Mesendoderm (in vitro differentiated cells): Measurements from ENCODE around the gene ATP8A2.

ENCODE experiments used
- DNase-seq: peaks from one replicate; pipeline ENCODE4 v3.0.0; 2013
- H2AK5ac ChIP-seq: 2 replicates; pipeline ENCODE4 v1.6.1; 2013; ENCODE audit warnings: low read length, inconsistent platforms
- H2BK120ac ChIP-seq: 2 replicates; pipeline ENCODE4 v1.6.1; 2013; ENCODE audit warnings: low read depth, mild to moderate bottlenecking, low read length, moderate library complexity, mixed read lengths
- H2BK15ac ChIP-seq: replicated peaks from 2 replicates; pipeline ENCODE4 v1.6.1; 2013; ENCODE audit warnings: low read depth, mild to moderate bottlenecking, moderate library complexity
- H2BK5ac ChIP-seq: 2 replicates; pipeline ENCODE4 v1.6.1; 2013; ENCODE audit warnings: low read length, inconsistent platforms
- H3K18ac ChIP-seq: 2 replicates; pipeline ENCODE4 v1.6.1; 2013; ENCODE audit warnings: mild to moderate bottlenecking, low read length, mixed read lengths
- H3K23ac ChIP-seq: one replicate; pipeline ENCODE4 v1.6.1; 2013; ENCODE audit warnings: low read length
- H3K27ac ChIP-seq: 2 replicates; pipeline ENCODE4 v1.5.1; 2013; ENCODE audit warnings: low read depth, mild to moderate bottlenecking, inconsistent platforms, low read length, moderate library complexity
- H3K27me3 ChIP-seq: 2 replicates; pipeline ENCODE4 v1.6.1; 2013; ENCODE audit warnings: low read length, control low read depth, mild to moderate bottlenecking, inconsistent platforms; ENCODE audit not compliant: insufficient read depth, poor library complexity
- H3K36me3 ChIP-seq: 2 replicates; pipeline ENCODE4 v1.6.1; 2013; ENCODE audit warnings: low read length, inconsistent platforms; ENCODE audit not compliant: control insufficient read depth, insufficient read depth
- H3K4ac ChIP-seq: one replicate; pipeline ENCODE4 v1.6.1; 2013; ENCODE audit warnings: low read depth, mild to moderate bottlenecking, low read length, moderate library complexity
- H3K4me1 ChIP-seq: 2 replicates; pipeline ENCODE4 v1.6.1; 2013; ENCODE audit warnings: low read depth, low read length, inconsistent platforms; ENCODE audit not compliant: control insufficient read depth
- H3K4me2 ChIP-seq: 2 replicates; pipeline ENCODE4 v1.6.1; 2013; ENCODE audit warnings: low read length
- H3K4me3 ChIP-seq: 2 replicates; pipeline ENCODE4 v1.5.1; 2013; ENCODE audit warnings: mild to moderate bottlenecking, low read length
- H3K56ac ChIP-seq: one replicate; pipeline ENCODE4 v1.6.1; 2013; ENCODE audit warnings: low read length
- H3K79me1 ChIP-seq: 2 replicates; pipeline ENCODE4 v1.6.1; 2013; ENCODE audit warnings: low read length, inconsistent platforms
- H3K79me2 ChIP-seq: 2 replicates; pipeline ENCODE4 v1.6.1; 2013; ENCODE audit warnings: mild to moderate bottlenecking, low read length; ENCODE audit not compliant: control insufficient read depth, insufficient read depth
- H3K9ac ChIP-seq: 2 replicates; pipeline ENCODE4 v1.6.1; 2013; ENCODE audit warnings: low read length, inconsistent platforms
- H4K5ac ChIP-seq: one replicate; pipeline ENCODE4 v1.6.1; 2013; ENCODE audit warnings: low read length
- H4K8ac ChIP-seq: one replicate; pipeline ENCODE4 v1.6.1; 2013; ENCODE audit warnings: low read depth, mild to moderate bottlenecking, control low read depth, low read length, moderate library complexity
- WGBS: extraction: QIAGEN DNeasy Blood & Tissue Kit; methylation state at CpG from one replicate; pipeline ENCODE4 v1.1.7; 2013; ENCODE audit warnings: low lambda C conversion rate, missing lambda C conversion rate; ENCODE audit not compliant: insufficient coverage; ENCODE audit errors: extremely low coverage; 5-methylcytosine and 5-hydroxymethylcytosine counted together

Gene ATP8A2

DNA sequence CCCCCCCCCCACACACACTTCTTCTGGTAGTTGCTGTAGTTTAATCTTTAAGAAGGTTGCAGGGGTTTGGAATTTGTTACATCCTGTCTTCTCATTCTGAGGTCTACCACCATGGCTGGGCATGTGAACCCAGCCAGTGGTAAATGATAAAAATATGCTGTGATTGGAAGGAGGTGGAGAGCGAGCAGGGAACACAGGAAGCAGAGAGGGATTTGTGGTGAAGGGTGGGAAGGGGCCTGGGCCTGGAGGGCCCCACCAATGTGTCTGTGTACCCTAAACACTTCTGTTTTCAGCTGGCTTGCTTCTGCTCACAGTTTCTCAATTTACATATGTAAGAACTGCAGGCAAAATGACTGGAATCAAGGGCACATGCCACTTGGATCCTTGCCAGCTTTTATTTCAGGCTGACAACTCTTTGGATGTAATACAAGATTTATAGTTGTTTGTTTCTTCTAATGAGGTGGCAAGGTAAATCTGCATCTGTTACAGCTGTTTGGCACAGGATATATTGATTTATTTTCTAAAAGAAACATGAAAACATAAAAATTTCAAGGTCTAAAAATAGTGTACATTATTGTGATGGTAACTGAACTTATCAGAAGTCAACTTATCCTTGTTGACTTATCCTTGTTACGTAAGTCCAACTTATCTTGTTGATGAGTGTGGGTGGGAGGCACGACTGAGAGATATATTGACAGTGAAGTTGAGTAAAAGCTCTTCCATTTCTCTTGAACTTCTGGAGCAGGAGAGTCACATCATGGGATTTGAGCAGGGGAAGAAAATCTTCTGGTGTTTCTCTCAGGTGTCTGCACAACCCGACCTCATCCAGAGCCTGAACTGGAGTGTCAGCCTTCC is 366.8 kb downstream of the ATP8A2 start:
- Histone ChIP-seq H3K36me3 (no peaks in the 10 kb centered on the region), H2BK5ac (no peak overlapping the region), H3K27me3 (no peaks in the 10 kb centered on the region), H3K18ac (no peak overlapping the region), H3K79me1 (no peaks in the 10 kb centered on the region), H3K4me1 (peaks cover 10% of the 10 kb centered on the region), H3K4me3 (no peak overlapping the region), H2AK5ac (no peak overlapping the region), H4K5ac (no peak overlapping the region), H3K79me2 (no peaks in the 10 kb centered on the region), H3K4me2 (no peak overlapping the region), H2BK120ac (no peak overlapping the region), H2BK15ac (no peak overlapping the region), H4K8ac (no peak overlapping the region), H3K9ac (no peak overlapping the region), H3K23ac (no peak overlapping the region), H3K27ac (no peak overlapping the region), H3K4ac (no peak overlapping the region), H3K56ac (peak overlapping the region; percentile 63)
- peak; percentile 16 for DNase-seq
- no CpG with 5 or more reads among the region's 4 CpGs for WGBS

- H2BK5ac ChIP-seq = no peak overlapping the region
- no peaks in the 10 kb centered on the region for H3K79me1 ChIP-seq
- peaks cover 6% of the 10 kb centered on the region for H3K4me1 ChIP-seq
- H4K8ac ChIP-seq = no peak overlapping the region
- H3K9ac ChIP-seq = no peak overlapping the region
- H3K23ac ChIP-seq = no peak overlapping the region
- no peaks in the 10 kb centered on the region for H3K36me3 ChIP-seq
- no peak overlapping the region for H3K4ac ChIP-seq
- no peak overlapping the region for H2BK15ac ChIP-seq
- no peak overlapping the region for H3K27ac ChIP-seq
- H2AK5ac ChIP-seq = no peak overlapping the region
- H3K79me2 ChIP-seq = no peaks in the 10 kb centered on the region
- no peak overlapping the region for H3K56ac ChIP-seq
- DNase-seq = no peak
- no peak overlapping the region for H3K4me2 ChIP-seq
- no peak overlapping the region for H3K4me3 ChIP-seq
- H3K18ac ChIP-seq = no peak overlapping the region
- H4K5ac ChIP-seq = no peak overlapping the region
- WGBS = no CpG with 5 or more reads among the region's 1 CpG
- no peak overlapping the region for H2BK120ac ChIP-seq
- H3K27me3 ChIP-seq = no peaks in the 10 kb centered on the region
These were observed 367.6 kb downstream of the ATP8A2 start for GRCh38 chr13:25739376-25739775.

DNA sequence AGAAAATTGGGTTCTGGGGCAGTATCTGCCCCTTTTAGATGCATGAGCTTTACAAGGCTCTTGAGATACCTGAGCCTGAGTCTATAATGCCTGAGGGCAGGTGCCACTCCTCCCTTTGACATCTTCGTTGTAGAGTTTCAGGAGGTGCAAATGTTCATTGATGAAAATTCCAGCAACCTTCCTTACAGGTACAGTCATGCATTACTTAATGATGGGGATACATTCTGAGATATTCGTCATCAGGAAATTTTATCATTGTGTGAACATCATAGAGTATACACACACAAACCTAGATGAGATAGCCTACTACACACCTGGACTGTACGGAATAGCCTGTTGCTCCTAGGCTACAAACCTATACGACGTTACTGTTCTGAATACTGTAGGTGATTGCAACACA is 370.0 kb downstream of the ATP8A2 start:
- no peak overlapping the region for H3K4me3 ChIP-seq
- H3K4me1 ChIP-seq = peaks cover 6% of the 10 kb centered on the region
- H3K9ac ChIP-seq = no peak overlapping the region
- no peaks in the 10 kb centered on the region for H3K79me2 ChIP-seq
- H3K79me1 ChIP-seq = no peaks in the 10 kb centered on the region
- no peak overlapping the region for H3K4ac ChIP-seq
- no peak overlapping the region for H2BK120ac ChIP-seq
- no peak overlapping the region for H4K8ac ChIP-seq
- H2BK5ac ChIP-seq = no peak overlapping the region
- H2AK5ac ChIP-seq = no peak overlapping the region
- H2BK15ac ChIP-seq = no peak overlapping the region
- no peaks in the 10 kb centered on the region for H3K36me3 ChIP-seq
- no CpG with 5 or more reads among the region's 5 CpGs for WGBS
- H3K27me3 ChIP-seq = no peaks in the 10 kb centered on the region
- H3K27ac ChIP-seq = no peak overlapping the region
- no peak overlapping the region for H3K18ac ChIP-seq
- H3K56ac ChIP-seq = no peak overlapping the region
- H3K23ac ChIP-seq = no peak overlapping the region
- H4K5ac ChIP-seq = no peak overlapping the region
- DNase-seq = no peak
- H3K4me2 ChIP-seq = no peak overlapping the region

- Histone ChIP-seq H3K9ac (no peak overlapping the region), H3K18ac (no peak overlapping the region), H3K79me1 (no peaks in the 10 kb centered on the region), H4K8ac (no peak overlapping the region), H2BK120ac (no peak overlapping the region), H2BK15ac (no peak overlapping the region), H3K4me2 (no peak overlapping the region), H3K4me1 (peaks cover 6% of the 10 kb centered on the region), H3K23ac (no peak overlapping the region), H4K5ac (no peak overlapping the region), H3K56ac (no peak overlapping the region), H2AK5ac (no peak overlapping the region), H3K27me3 (no peaks in the 10 kb centered on the region), H3K79me2 (no peaks in the 10 kb centered on the region), H3K4me3 (no peak overlapping the region), H3K4ac (no peak overlapping the region), H2BK5ac (no peak overlapping the region), H3K27ac (no peak overlapping the region), H3K36me3 (no peaks in the 10 kb centered on the region)
- no CpG with 5 or more reads among the region's 2 CpGs for WGBS
- DNase-seq = no peak
These were observed 370.4 kb downstream of the ATP8A2 start for GRCh38 chr13:25742220-25742619.

- Histone ChIP-seq H3K18ac (no peak overlapping the region), H3K36me3 (no peaks in the 10 kb centered on the region), H3K23ac (no peak overlapping the region), H2BK15ac (peak overlapping the region; percentile 7), H3K79me2 (no peaks in the 10 kb centered on the region), H3K27me3 (no peaks in the 10 kb centered on the region), H4K8ac (no peak overlapping the region), H3K4me3 (no peak overlapping the region), H3K9ac (no peak overlapping the region), H2AK5ac (no peak overlapping the region), H3K56ac (no peak overlapping the region), H3K4me1 (peaks cover 2% of the 10 kb centered on the region), H3K27ac (no peak overlapping the region), H4K5ac (no peak overlapping the region), H3K79me1 (no peaks in the 10 kb centered on the region), H3K4ac (no peak overlapping the region), H3K4me2 (no peak overlapping the region), H2BK120ac (no peak overlapping the region), H2BK5ac (no peak overlapping the region)
- WGBS = no CpG with 5 or more reads among the region's 4 CpGs
- DNase-seq = no peak
These were observed 371.6 kb downstream of the ATP8A2 start for GRCh38 chr13:25743421-25743820.

GRCh38 chr13:25744178-25744577 is 372.4 kb downstream of the ATP8A2 start:
- H3K9ac ChIP-seq = no peak overlapping the region
- H4K5ac ChIP-seq = no peak overlapping the region
- no CpG with 5 or more reads among the region's 6 CpGs for WGBS
- H2BK15ac ChIP-seq = no peak overlapping the region
- no peak overlapping the region for H4K8ac ChIP-seq
- H3K27ac ChIP-seq = no peak overlapping the region
- H2BK120ac ChIP-seq = no peak overlapping the region
- no peak overlapping the region for H2BK5ac ChIP-seq
- no peaks in the 10 kb centered on the region for H3K79me1 ChIP-seq
- no peak overlapping the region for H2AK5ac ChIP-seq
- no peak overlapping the region for H3K23ac ChIP-seq
- H3K4ac ChIP-seq = no peak overlapping the region
- no peak overlapping the region for H3K18ac ChIP-seq
- no peaks in the 10 kb centered on the region for H3K27me3 ChIP-seq
- no peaks in the 10 kb centered on the region for H3K36me3 ChIP-seq
- no peak overlapping the region for H3K4me3 ChIP-seq
- H3K4me2 ChIP-seq = no peak overlapping the region
- H3K56ac ChIP-seq = no peak overlapping the region
- DNase-seq = no peak
- no peaks in the 10 kb centered on the region for H3K79me2 ChIP-seq
- no peaks in the 10 kb centered on the region for H3K4me1 ChIP-seq
